OCI-LY1 (cell line): Measurements from ENCODE around the gene KLK12.

Experiments used
- H2AFZ ChIP-seq: fragments of 200-600 bp; sonication (generic), shearing (Covaris generic); 2 replicates; pipeline ENCODE4 v1.6.0; 2014; ENCODE audit warnings: antibody characterized with exemption, mild to moderate bottlenecking, low read length
- H3F3A ChIP-seq: fragments of 200-600 bp; sonication (generic), shearing (Covaris generic); 2 replicates; pipeline ENCODE4 v1.6.0; 2014; ENCODE audit warnings: mild to moderate bottlenecking, antibody characterized with exemption, low read length, moderate library complexity; ENCODE audit not compliant: insufficient read depth
- H3K27ac ChIP-seq: fragments of 200-600 bp; sonication (generic); 2 replicates; pipeline ENCODE4 v1.5.1; 2014; ENCODE audit warnings: low read length, mixed run types, mild to moderate bottlenecking, low read depth; ENCODE audit not compliant: poor library complexity, severe bottlenecking
- H3K27me3 ChIP-seq: fragments of 200-600 bp; sonication (generic); 2 replicates; pipeline ENCODE4 v1.6.0; 2014; ENCODE audit warnings: antibody characterized with exemption, mild to moderate bottlenecking, low read length, moderate library complexity; ENCODE audit not compliant: insufficient read depth
- H3K36me3 ChIP-seq: fragments of 200-600 bp; sonication (generic); 2 replicates; pipeline ENCODE4 v1.6.1; 2014; ENCODE audit warnings: mild to moderate bottlenecking, antibody characterized with exemption, low read length, moderate library complexity, mixed read lengths; ENCODE audit not compliant: insufficient read depth
- H3K4me1 ChIP-seq: fragments of 200-600 bp; sonication (generic); 2 replicates; pipeline ENCODE4 v1.5.1; 2014; ENCODE audit warnings: mild to moderate bottlenecking, low read length, moderate library complexity; ENCODE audit not compliant: insufficient read depth, severe bottlenecking
- H3K4me2 ChIP-seq: fragments of 200-600 bp; sonication (generic), shearing (Covaris generic); 2 replicates; pipeline ENCODE4 v1.6.1; 2014; ENCODE audit warnings: low read length
- H3K4me3 ChIP-seq: fragments of 200-600 bp; sonication (generic); 2 replicates; pipeline ENCODE4 v1.5.1; 2014; ENCODE audit warnings: low read length, low read depth, mild to moderate bottlenecking, mixed read lengths; ENCODE audit not compliant: poor library complexity, severe bottlenecking
- H3K79me2 ChIP-seq: fragments of 200-600 bp; shearing (Covaris generic); 2 replicates; pipeline ENCODE4 v1.6.1; 2016; ENCODE audit warnings: mixed run types, low read length, mixed read lengths; ENCODE audit not compliant: insufficient read depth
- H3K9ac ChIP-seq: fragments of 200-600 bp; sonication (generic), shearing (Covaris generic); 2 replicates; pipeline ENCODE4 v1.6.1; 2014; ENCODE audit warnings: mild to moderate bottlenecking, low read length, mixed read lengths
- H3K9me2 ChIP-seq: fragments of 200-600 bp; sonication (generic), shearing (Covaris generic); 2 replicates; pipeline ENCODE4 v1.6.1; 2014; ENCODE audit warnings: low read depth, mild to moderate bottlenecking, low read length, mixed read lengths
- H3K9me3 ChIP-seq: fragments of 200-600 bp; shearing (Covaris generic); 2 replicates; pipeline ENCODE4 v1.6.1; 2014; ENCODE audit warnings: low read length, mixed read lengths
- H4K20me1 ChIP-seq: fragments of 200-600 bp; sonication (generic), shearing (Covaris generic); 2 replicates; pipeline ENCODE4 v1.6.0; 2016; ENCODE audit warnings: mild to moderate bottlenecking, low read length; ENCODE audit not compliant: insufficient read depth
- CTCF ChIP-seq: fragments of 200-600 bp; sonication (generic), shearing (Covaris generic); IDR thresholded peaks from 2 replicates; pipeline ENCODE4 v1.5.1; 2017; ENCODE audit warnings: mild to moderate bottlenecking, antibody characterized with exemption, low read length, moderate library complexity, mixed read lengths
- EZH2 ChIP-seq: fragments of 200-600 bp; sonication (generic), shearing (Covaris generic); IDR thresholded peaks from 2 replicates; pipeline ENCODE4 v1.8.0; 2017; ENCODE audit warnings: borderline replicate concordance, mixed run types, mild to moderate bottlenecking, antibody characterized with exemption, low read length, moderate library complexity, mixed read lengths

The KLK12 gene

GRCh38 chr19:51025809-51026553, 8.8 kb downstream of the KLK12 start:
- Histone ChIP-seq H3K4me1 (no peaks in the 10 kb centered on the region), H3F3A (no peaks in the 10 kb centered on the region), H4K20me1 (no peaks in the 10 kb centered on the region), H3K36me3 (no peaks in the 10 kb centered on the region), H3K27me3 (no peaks in the 10 kb centered on the region; the same call in 1 of the 2 replicates), H3K27ac (no peak overlapping the region), H3K9me3 (no peaks in the 10 kb centered on the region), H2AFZ (no peak overlapping the region), H3K9me2 (no peaks in the 10 kb centered on the region), H3K9ac (no peak overlapping the region), H3K79me2 (no peaks in the 10 kb centered on the region), H3K4me2 (no peak overlapping the region), H3K4me3 (no peak overlapping the region)
- no peak for TF ChIP-seq EZH2
- TF ChIP-seq CTCF = no peak

- Histone ChIP-seq H3K9me2 (no peaks in the 10 kb centered on the region), H4K20me1 (no peaks in the 10 kb centered on the region), H3K36me3 (no peaks in the 10 kb centered on the region), H3K79me2 (no peaks in the 10 kb centered on the region), H3K9ac (no peak overlapping the region), H2AFZ (no peak overlapping the region), H3K4me2 (no peak overlapping the region), H3K4me3 (no peak overlapping the region), H3K4me1 (no peaks in the 10 kb centered on the region), H3K27ac (no peak overlapping the region), H3K9me3 (no peaks in the 10 kb centered on the region), H3F3A (no peaks in the 10 kb centered on the region), H3K27me3 (no peaks in the 10 kb centered on the region; the same call in 1 of the 2 replicates)
- TF ChIP-seq EZH2 = no peak
- TF ChIP-seq CTCF = no peak
Measured at GRCh38 chr19:51025401-51025800, 9.4 kb downstream of the KLK12 start.

GRCh38 chr19:51024924-51025323, 9.9 kb downstream of the KLK12 start:
- no peaks in the 10 kb centered on the region for H3K36me3 ChIP-seq
- TF ChIP-seq EZH2 (no peak), CTCF (no peak)
- no peaks in the 10 kb centered on the region for H4K20me1 ChIP-seq
- no peak overlapping the region for H3K27ac ChIP-seq
- H2AFZ ChIP-seq = no peak overlapping the region
- no peaks in the 10 kb centered on the region; the same call in 1 of the 2 replicates for H3K27me3 ChIP-seq
- no peaks in the 10 kb centered on the region for H3K79me2 ChIP-seq
- no peak overlapping the region for H3K9ac ChIP-seq
- H3K9me2 ChIP-seq = no peaks in the 10 kb centered on the region
- no peaks in the 10 kb centered on the region for H3K9me3 ChIP-seq
- H3K4me2 ChIP-seq = no peak overlapping the region
- H3F3A ChIP-seq = no peaks in the 10 kb centered on the region
- no peak overlapping the region for H3K4me3 ChIP-seq
- no peaks in the 10 kb centered on the region for H3K4me1 ChIP-seq
